Trophoblast cell (in vitro differentiated cells and primary cell): ENCODE data around the gene SERPINA4.

Experiments used
- DNase-seq, 2 donors: peaks; one replicate each; pipeline ENCODE4 v3.0.0-alpha.2; 2016
- H2AFZ ChIP-seq: 2 replicates; pipeline ENCODE4 v1.6.1; 2013; ENCODE audit warnings: low read length, moderate library complexity, mild to moderate bottlenecking; ENCODE audit not compliant: insufficient read depth, poor library complexity
- H2AK5ac ChIP-seq: 2 replicates; pipeline ENCODE4 v1.6.1; 2013; ENCODE audit warnings: mild to moderate bottlenecking, low read length
- H2BK120ac ChIP-seq: 2 replicates; pipeline ENCODE4 v1.6.1; 2013; ENCODE audit warnings: low read length, mild to moderate bottlenecking, moderate library complexity; ENCODE audit not compliant: insufficient read depth, poor library complexity
- H2BK12ac ChIP-seq: 2 replicates; pipeline ENCODE4 v1.6.1; 2013; ENCODE audit warnings: mild to moderate bottlenecking, low read length, moderate library complexity
- H2BK5ac ChIP-seq: 2 replicates; pipeline ENCODE4 v1.6.1; 2013; ENCODE audit warnings: low read length, low read depth, moderate library complexity, mild to moderate bottlenecking; ENCODE audit not compliant: poor library complexity
- H3K14ac ChIP-seq: 2 replicates; pipeline ENCODE4 v1.6.1; 2013; ENCODE audit warnings: mild to moderate bottlenecking, low read length
- H3K18ac ChIP-seq: 2 replicates; pipeline ENCODE4 v1.6.1; 2013; ENCODE audit warnings: mild to moderate bottlenecking, low read length
- H3K23ac ChIP-seq: 2 replicates; pipeline ENCODE4 v1.6.1; 2013; ENCODE audit warnings: low read length
- H3K27ac ChIP-seq: 2 replicates; pipeline ENCODE4 v1.5.1; 2013; ENCODE audit warnings: low read depth, mild to moderate bottlenecking, inconsistent platforms, low read length, moderate library complexity
- H3K27me3 ChIP-seq: 2 replicates; pipeline ENCODE4 v1.6.1; 2013; ENCODE audit warnings: inconsistent platforms, mild to moderate bottlenecking, low read length, moderate library complexity; ENCODE audit not compliant: insufficient read depth
- H3K36me3 ChIP-seq, 2 experiments: 1 replicate in 1 of 2; 2 replicates in 1 of 2; pipeline ENCODE4 v1.6.1; 2013; ENCODE audit warnings: low read length in 2 of 2, mild to moderate bottlenecking in 2 of 2, moderate library complexity in 1 of 2; ENCODE audit not compliant: insufficient read depth in 2 of 2, control insufficient read depth in 1 of 2
- H3K4ac ChIP-seq: 2 replicates; pipeline ENCODE4 v1.6.1; 2013; ENCODE audit warnings: low read depth, mild to moderate bottlenecking, low read length, moderate library complexity
- H3K4me1 ChIP-seq, 2 experiments: 1 replicate in 1 of 2; 2 replicates in 1 of 2; pipeline ENCODE4 v1.6.1; 2013; ENCODE audit warnings: low read length in 2 of 2, mild to moderate bottlenecking in 2 of 2, moderate library complexity in 1 of 2; ENCODE audit not compliant: insufficient read depth in 2 of 2, control insufficient read depth in 1 of 2
- H3K4me2 ChIP-seq: 2 replicates; pipeline ENCODE4 v1.6.1; 2013; ENCODE audit warnings: inconsistent platforms, mild to moderate bottlenecking, low read length, moderate library complexity
- H3K4me3 ChIP-seq: 2 replicates; pipeline ENCODE4 v1.5.1; 2013; ENCODE audit warnings: mild to moderate bottlenecking, low read depth, low read length, inconsistent platforms
- H3K79me1 ChIP-seq: one replicate; pipeline ENCODE4 v1.6.1; 2013; ENCODE audit warnings: low read length
- H3K79me2 ChIP-seq: 2 replicates; pipeline ENCODE4 v1.6.1; 2013; ENCODE audit warnings: low read length, mild to moderate bottlenecking; ENCODE audit not compliant: control insufficient read depth, insufficient read depth, poor library complexity
- H3K9ac ChIP-seq: 2 replicates; pipeline ENCODE4 v1.6.1; 2013; ENCODE audit warnings: mild to moderate bottlenecking, low read length
- H3K9me3 ChIP-seq: 2 replicates; pipeline ENCODE4 v1.6.1; 2013; ENCODE audit warnings: low read depth, mild to moderate bottlenecking, control low read depth, inconsistent platforms, low read length; ENCODE audit not compliant: insufficient read depth
- H4K12ac ChIP-seq: 2 replicates; pipeline ENCODE4 v1.6.1; 2013; ENCODE audit warnings: low read depth, mild to moderate bottlenecking, low read length, moderate library complexity
- H4K8ac ChIP-seq: 2 replicates; pipeline ENCODE4 v1.6.1; 2013; ENCODE audit warnings: low read depth, mild to moderate bottlenecking, low read length, moderate library complexity
- H4K91ac ChIP-seq: one replicate; pipeline ENCODE4 v1.6.1; 2013; ENCODE audit warnings: low read depth, mild to moderate bottlenecking, low read length, moderate library complexity
- WGBS: extraction: QIAGEN DNeasy Blood & Tissue Kit; methylation state at CpG from one replicate; pipeline ENCODE4 v1.1.7; 2013; ENCODE audit warnings: missing lambda C conversion rate; ENCODE audit not compliant: insufficient read length, insufficient coverage; ENCODE audit errors: extremely low coverage; 5-methylcytosine and 5-hydroxymethylcytosine counted together

Gene SERPINA4

GRCh38 chr14:94568186-94568585, 6.9 kb downstream of the SERPINA4 start:
- no peaks in the 10 kb centered on the region for H3K79me2 ChIP-seq
- no peak overlapping the region for H4K91ac ChIP-seq
- H3K27ac ChIP-seq = no peak overlapping the region
- no peak overlapping the region for H2BK12ac ChIP-seq
- no peak overlapping the region for H3K23ac ChIP-seq
- peaks cover 5 to 9% of the 10 kb centered on the region in 2 experiments for H3K4me1 ChIP-seq
- no peak for DNase-seq
- no peaks in the 10 kb centered on the region for H3K79me1 ChIP-seq
- H3K9ac ChIP-seq = no peak overlapping the region
- no peaks in the 10 kb centered on the region for H3K9me3 ChIP-seq
- no peaks in the 10 kb centered on the region for H3K36me3 ChIP-seq
- H2AFZ ChIP-seq = no peak overlapping the region
- no peak overlapping the region for H2AK5ac ChIP-seq
- no CpG with 5 or more reads among the region's 9 CpGs for WGBS
- H3K27me3 ChIP-seq = no peaks in the 10 kb centered on the region
- H4K8ac ChIP-seq = no peak overlapping the region
- no peak overlapping the region for H3K14ac ChIP-seq
- no peak overlapping the region for H3K4ac ChIP-seq
- no peak overlapping the region for H2BK120ac ChIP-seq
- no peak overlapping the region for H3K4me3 ChIP-seq
- H3K4me2 ChIP-seq = no peak overlapping the region
- no peak overlapping the region for H2BK5ac ChIP-seq
- no peak overlapping the region for H3K18ac ChIP-seq
- no peak overlapping the region for H4K12ac ChIP-seq

- Histone ChIP-seq H3K4me3 (no peak overlapping the region), H3K27ac (no peak overlapping the region), H4K12ac (no peak overlapping the region), H3K9ac (no peak overlapping the region), H2AFZ (no peak overlapping the region), H2BK5ac (no peak overlapping the region), H4K91ac (no peak overlapping the region), H2BK120ac (no peak overlapping the region), H3K4me2 (no peak overlapping the region), H3K4ac (no peak overlapping the region), H3K79me2 (no peaks in the 10 kb centered on the region), H4K8ac (no peak overlapping the region), H2BK12ac (no peak overlapping the region), H3K14ac (no peak overlapping the region), H3K79me1 (no peaks in the 10 kb centered on the region), H3K23ac (no peak overlapping the region), H3K18ac (no peak overlapping the region), H3K27me3 (no peaks in the 10 kb centered on the region), H3K36me3 (no peaks in the 10 kb centered on the region), H3K4me1 (peaks cover 5 to 9% of the 10 kb centered on the region in 2 experiments), H3K9me3 (no peaks in the 10 kb centered on the region), H2AK5ac (no peak overlapping the region)
- DNase-seq = no peak
- no CpG with 5 or more reads among the region's 20 CpGs for WGBS
These were observed 8.2 kb downstream of the SERPINA4 start for GRCh38 chr14:94569381-94570001.

GRCh38 chr14:94570002-94570400, 8.8 kb downstream of the SERPINA4 start:
- Histone ChIP-seq H4K91ac (no peak overlapping the region), H4K12ac (no peak overlapping the region), H3K36me3 (no peaks in the 10 kb centered on the region), H3K4me2 (no peak overlapping the region), H3K27ac (no peak overlapping the region), H3K9me3 (no peaks in the 10 kb centered on the region), H2AFZ (no peak overlapping the region), H3K79me1 (no peaks in the 10 kb centered on the region), H3K4me1 (peaks cover 5 to 9% of the 10 kb centered on the region in 2 experiments), H3K27me3 (no peaks in the 10 kb centered on the region), H3K4me3 (no peak overlapping the region), H3K4ac (no peak overlapping the region), H3K9ac (no peak overlapping the region), H3K18ac (no peak overlapping the region), H2BK12ac (no peak overlapping the region), H2AK5ac (no peak overlapping the region), H3K14ac (no peak overlapping the region), H3K23ac (no peak overlapping the region), H2BK5ac (no peak overlapping the region), H2BK120ac (no peak overlapping the region), H4K8ac (no peak overlapping the region), H3K79me2 (no peaks in the 10 kb centered on the region)
- DNase-seq = no peak
- no CpG with 5 or more reads among the region's 6 CpGs for WGBS

GRCh38 chr14:94570440-94570839, 9.2 kb downstream of the SERPINA4 start:
- Histone ChIP-seq H3K79me2 (no peaks in the 10 kb centered on the region), H3K9ac (no peak overlapping the region), H2BK120ac (no peak overlapping the region), H2AK5ac (no peak overlapping the region), H4K8ac (no peak overlapping the region), H3K27me3 (no peaks in the 10 kb centered on the region), H2AFZ (no peak overlapping the region), H2BK5ac (no peak overlapping the region), H4K12ac (no peak overlapping the region), H3K79me1 (no peaks in the 10 kb centered on the region), H3K4me2 (no peak overlapping the region), H3K14ac (no peak overlapping the region), H3K4me1 (peaks cover 5 to 9% of the 10 kb centered on the region in 2 experiments), H3K36me3 (no peaks in the 10 kb centered on the region), H3K23ac (no peak overlapping the region), H3K27ac (no peak overlapping the region), H3K9me3 (no peaks in the 10 kb centered on the region), H3K4me3 (no peak overlapping the region), H2BK12ac (no peak overlapping the region), H4K91ac (no peak overlapping the region), H3K18ac (no peak overlapping the region), H3K4ac (no peak overlapping the region)
- DNase-seq = no peak
- WGBS = no CpG with 5 or more reads among the region's 9 CpGs
